HG03469 (cell line): ENCODE data around the gene G6PC2.
"Not testable (repeated sequence)": the region's sequence is repeated elsewhere in the genome, so short reads cannot be mapped to it uniquely, and the experiment has no call there.

Experiments
- ATAC-seq: cut with Tn5 transposase; IDR thresholded peaks from one replicate; pipeline ENCODE4 v1.9.1; 2021; ENCODE audit warnings: mild to moderate bottlenecking, moderate library complexity, moderate number of reproducible peaks; ENCODE audit not compliant: unreplicated experiment

G6PC2 gene, protein sequence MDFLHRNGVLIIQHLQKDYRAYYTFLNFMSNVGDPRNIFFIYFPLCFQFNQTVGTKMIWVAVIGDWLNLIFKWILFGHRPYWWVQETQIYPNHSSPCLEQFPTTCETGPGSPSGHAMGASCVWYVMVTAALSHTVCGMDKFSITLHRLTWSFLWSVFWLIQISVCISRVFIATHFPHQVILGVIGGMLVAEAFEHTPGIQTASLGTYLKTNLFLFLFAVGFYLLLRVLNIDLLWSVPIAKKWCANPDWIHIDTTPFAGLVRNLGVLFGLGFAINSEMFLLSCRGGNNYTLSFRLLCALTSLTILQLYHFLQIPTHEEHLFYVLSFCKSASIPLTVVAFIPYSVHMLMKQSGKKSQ

DNA sequence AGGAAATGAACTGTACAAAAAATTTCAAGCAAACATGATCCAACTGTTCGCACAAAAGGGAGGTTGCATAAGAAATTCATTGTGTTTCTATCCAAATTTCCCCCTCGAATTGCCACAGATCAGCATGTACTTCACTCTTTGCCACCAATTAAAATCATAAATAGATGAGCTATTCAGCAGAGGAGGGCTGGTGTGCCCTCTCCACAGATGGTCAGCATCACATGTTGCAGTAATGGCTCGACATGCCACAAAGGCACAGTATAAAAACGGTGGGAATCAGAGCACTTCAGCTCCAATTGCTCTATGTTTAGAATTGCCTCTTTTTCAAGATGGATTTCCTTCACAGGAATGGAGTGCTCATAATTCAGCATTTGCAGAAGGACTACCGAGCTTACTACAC is at the start of gene G6PC2:
G6PC2 (plus strand) TSS at position 289 of the 400 bp plus-strand sequence; CDS start at position 330, 41 bp downstream.
- no peak for ATAC-seq

DNA sequence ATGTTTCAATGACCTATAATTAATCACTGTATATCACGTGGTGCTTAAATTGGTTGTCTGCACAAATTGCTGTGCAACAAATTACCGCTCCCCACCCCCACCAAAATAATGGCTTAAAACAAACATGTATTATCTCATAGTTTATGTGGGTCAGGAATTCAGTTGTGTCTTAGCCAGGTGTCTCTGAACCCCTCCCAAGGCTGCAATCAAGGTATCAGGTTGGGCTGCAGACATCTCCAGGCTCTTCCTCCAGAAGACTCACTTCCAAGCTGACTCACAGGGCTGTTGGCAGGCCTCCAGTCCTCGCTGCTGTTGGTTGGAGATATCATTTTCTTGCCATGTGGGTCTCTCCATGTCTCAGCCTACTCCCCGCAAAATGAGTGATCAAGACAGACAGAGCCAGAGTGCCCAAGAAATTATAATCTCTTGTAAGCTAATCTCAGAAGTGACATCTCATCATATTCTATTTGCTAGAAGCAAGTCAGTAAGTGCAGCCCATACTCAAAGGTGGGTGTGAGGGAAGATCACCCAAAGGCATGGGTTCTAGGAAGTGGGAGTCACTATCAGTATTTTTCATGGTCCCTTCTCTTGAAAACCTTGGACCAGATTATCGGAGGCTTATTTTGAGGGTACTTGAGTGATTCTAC is 49.3 kb upstream of the G6PC2 start:
- ATAC-seq, result no peak

DNA sequence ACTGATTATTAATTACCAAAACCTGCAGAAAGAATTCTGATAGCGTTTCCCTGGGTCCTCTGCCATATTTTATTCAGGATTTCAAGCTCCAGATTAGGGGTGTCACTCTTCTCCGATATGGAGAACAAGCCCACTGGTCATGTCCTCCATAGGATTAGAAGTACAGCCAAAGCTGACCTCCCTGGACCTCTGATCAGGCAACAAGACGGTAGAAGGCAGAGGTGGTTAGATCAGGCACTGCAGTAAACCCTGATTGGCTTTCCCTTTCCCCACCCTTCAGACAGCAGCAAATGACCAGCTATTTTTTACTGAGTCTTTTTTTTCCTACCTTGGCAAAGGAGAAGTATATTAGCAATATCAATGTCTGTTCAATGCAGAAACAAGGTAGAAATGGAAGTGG is 48.6 kb upstream of the G6PC2 start:
- no peak for ATAC-seq

DNA sequence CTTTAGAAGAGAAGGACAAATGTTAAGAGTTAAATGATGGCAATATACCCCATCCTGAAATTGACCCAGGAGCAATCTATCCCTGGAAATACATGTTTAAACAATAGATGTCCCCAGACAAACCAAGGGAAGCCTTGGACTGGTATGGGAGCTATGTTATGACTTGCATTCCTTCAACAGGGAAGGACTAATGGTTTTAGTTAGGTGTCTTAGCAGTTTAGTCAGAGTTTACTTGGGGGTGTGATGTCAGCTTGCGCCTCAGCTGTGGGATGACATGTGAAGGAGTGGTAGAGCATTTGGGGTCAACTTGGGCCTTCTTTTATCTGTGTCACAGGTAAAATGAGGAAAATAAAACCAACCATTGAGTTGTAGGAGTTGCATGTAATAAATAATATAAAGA is 47.6 kb upstream of the G6PC2 start:
- no peak for ATAC-seq

DNA sequence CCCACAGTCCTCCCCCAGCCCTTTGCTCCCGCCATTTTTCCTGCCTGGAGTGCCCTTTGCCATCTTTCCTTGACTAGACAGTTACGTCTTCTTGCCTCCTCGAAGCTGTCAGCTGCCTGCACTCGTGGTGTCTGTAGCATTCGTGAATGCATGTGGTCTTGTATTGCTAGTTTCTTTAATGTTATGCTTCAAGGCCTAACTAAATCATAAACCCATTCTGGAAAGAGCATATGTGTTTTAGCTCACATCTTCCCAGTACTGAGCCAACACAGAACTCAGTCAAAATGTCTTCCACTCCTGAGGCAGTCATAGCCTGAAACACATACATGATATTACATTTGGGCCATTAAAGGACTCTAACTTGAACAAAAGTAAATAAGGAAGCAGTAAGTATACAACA is 46.4 kb upstream of the G6PC2 start:
- ATAC-seq, result no peak

GRCh38 chr2:168855601-168856000 is 45.5 kb upstream of the G6PC2 start:
- ATAC-seq, result no peak

GRCh38 chr2:168858146-168858545 is 42.9 kb upstream of the G6PC2 start:
- no peak for ATAC-seq

DNA sequence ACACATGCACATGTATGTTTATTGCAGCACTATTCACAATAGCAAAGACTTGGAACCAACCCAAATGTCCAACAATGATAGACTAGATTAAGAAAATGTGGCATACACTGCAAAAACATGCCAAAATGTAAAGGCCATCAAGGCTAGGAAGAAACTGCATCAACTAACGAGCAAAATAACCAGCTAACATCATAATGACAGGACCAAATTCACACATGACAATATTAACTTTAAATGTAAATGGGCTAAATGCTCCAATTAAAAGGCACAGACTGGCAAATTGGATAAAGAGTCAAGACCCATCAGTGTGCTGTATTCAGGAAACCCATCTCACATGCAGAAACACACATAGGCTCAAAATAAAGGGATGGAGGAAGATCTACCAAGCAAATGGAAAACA is 33.9 kb upstream of the G6PC2 start:
- not testable (repeated sequence) for ATAC-seq

GRCh38 chr2:168870369-168870768 is 30.7 kb upstream of the G6PC2 start:
- not testable (repeated sequence) for ATAC-seq

GRCh38 chr2:168870824-168871223 is 30.3 kb upstream of the G6PC2 start:
- not testable (repeated sequence) for ATAC-seq

DNA sequence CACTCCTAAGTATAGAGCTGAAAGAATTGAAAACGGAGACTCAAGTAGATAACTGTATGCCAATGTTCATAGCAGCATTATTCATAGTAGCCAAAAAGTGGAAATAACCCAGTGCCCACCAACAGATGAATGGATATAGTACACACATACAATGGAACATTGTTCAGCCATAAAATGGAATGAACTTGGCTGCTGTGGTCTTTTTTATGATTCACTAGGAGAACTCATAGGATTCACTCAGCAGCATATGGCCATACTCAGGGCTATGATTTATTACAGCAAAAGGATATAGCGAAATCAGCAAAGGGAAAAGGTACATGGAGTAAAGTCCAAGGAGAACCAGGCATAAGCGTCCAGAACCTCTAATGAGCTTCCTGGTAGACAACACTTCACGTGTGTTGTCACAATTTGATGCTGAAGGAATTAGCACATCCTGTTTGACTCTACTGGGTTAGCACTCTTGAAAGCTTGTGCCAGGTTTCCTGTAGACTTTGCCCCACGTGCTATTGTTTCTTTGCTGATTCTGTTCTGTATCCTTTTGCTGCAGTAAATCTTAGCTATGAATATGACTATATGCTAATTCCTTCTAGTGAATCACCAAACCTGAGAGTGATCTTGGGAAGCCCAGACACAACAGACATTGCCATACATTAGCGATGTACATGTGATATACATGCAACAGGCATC is 26.6 kb upstream of the G6PC2 start:
- ATAC-seq, result no peak

DNA sequence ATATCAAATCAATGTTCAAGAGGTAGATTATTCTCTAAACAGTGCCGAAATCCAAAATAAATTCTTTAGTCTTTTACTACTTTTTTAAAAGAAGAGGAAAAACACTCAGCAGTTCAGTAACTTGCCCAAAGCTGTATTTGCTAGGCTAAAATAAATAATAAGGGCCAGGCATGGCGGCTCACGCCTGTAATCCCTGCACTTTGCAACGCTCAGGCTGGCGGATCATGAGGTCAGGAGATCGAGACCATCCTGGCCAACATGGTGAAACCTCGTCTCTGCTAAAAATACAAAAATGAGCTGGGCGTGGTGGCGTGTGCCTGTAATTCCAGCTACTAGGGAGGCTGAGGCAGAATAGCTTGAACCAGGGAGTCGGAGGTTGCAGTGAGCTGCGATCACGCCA is 18.9 kb upstream of the G6PC2 start:
- not testable (repeated sequence) for ATAC-seq

GRCh38 chr2:168884975-168885374 is 16.1 kb upstream of the G6PC2 start:
- ATAC-seq, result no peak

DNA sequence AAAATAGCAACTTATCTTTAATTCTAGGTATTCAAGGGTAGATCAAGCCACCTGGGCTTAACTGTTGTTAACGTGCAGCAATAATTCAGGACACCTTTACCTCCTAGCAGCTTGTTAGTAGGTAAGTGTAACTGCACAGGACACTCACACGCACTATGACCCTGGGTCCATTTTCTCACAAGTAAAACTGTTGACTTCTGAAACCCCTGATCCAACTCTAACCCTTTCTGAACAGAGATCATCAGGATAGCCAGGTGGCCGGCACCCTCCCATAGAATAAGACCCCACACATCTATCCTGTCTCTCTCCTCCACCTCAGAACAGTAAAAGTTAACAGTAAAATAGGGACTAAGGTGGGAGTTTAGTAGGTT is 11.5 kb upstream of the G6PC2 start:
- ATAC-seq, result no peak

DNA sequence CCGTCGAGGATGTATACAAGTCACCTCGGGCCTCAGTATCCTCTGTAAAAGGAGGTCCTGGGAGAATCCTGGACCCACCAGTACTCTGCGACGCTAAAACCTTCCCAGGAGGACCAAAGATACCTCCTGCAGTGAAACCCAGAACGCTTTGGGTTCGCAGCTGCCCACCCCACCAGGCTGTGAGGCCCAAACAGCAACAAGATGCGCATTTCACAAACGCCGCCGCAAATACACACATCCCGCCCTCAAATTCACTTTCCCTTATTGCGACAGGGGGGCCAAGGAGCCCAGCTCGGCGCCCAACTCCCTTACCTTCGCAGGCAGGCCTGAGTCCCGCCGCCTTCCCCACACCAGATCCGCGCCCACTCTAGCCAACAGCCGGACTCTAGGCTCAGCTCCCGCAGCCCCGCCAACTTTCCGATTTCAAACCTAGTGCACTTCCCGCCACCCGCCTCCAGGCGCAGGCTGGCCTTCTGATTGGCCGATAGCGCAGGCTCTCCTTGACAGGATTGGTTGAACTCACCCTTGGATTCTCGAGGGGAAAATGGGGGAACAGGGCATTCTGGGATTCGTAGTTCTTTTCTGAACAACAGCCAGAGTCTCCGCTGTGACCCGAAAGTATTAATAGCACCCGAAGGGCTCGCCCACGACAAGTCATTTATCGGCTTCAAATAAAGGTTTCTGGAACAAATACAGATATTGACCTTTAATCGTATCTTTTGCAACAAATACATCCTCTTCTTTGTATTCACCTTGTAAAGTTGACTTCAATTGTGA is 10.9 kb upstream of the G6PC2 start, which contains the start of gene SPC25:
SPC25 (minus strand) TSS at position 425 of the 777 bp plus-strand sequence. CDS start 911 bp downstream, outside the sequence.
- peak; percentile 100 for ATAC-seq

GRCh38 chr2:168892327-168892726 is 8.8 kb upstream of the G6PC2 start:
- no peak for ATAC-seq

DNA sequence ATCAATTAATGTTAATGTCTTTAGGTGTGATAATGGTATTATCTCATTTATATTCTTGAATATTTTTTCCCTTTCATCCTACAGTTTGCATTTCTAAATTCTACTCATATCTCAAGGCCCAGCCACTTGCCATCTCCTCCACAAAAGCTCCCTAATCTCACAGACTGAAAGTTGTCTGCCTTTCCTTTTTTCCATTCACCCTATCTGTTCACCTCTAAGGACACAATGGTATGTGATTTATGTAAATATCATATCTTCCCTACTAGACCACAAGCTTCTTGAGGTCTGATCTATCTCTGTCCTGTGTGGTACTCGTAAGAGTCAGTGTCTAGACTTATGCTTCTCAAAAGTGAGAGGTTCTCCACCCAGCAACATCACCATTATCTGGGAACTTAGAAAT is 7.0 kb upstream of the G6PC2 start:
- ATAC-seq, result no peak

GRCh38 chr2:168894720-168895119 is 6.4 kb upstream of the G6PC2 start:
- ATAC-seq, result no peak

GRCh38 chr2:168895771-168896170 is 5.3 kb upstream of the G6PC2 start:
- no peak for ATAC-seq

DNA sequence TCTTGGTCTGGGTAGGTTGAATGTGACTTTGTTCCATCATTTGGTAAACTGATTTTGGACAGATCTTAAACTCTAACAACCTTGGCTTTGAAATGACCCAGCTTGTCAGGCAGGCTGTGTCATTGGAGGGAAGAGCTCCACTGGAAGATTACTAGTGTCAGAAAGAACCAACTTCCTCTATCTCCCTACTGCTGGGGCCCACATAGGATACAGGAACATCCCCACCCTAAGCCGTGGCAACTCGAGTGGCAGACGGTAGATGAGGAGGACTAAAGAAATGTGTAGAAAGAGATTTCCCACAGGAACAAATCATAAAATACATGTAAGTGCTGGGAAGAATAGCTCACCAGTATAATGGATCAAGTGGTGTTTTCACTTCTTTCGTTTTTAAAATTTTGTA is 4.3 kb upstream of the G6PC2 start:
- ATAC-seq, result no peak

GRCh38 chr2:168897449-168897848 is 3.6 kb upstream of the G6PC2 start:
- no peak for ATAC-seq
